GM19452 (cell line): ENCODE measurements around the gene CA11.
A peak's percentile ranks its signal among the peaks of the same experiment; 100 is the strongest.
"Not testable (repeated sequence)": the region's sequence is repeated elsewhere in the genome, so short reads cannot be mapped to it uniquely, and the experiment has no call there.

Source experiments
- ATAC-seq: cut with Tn5 transposase; IDR thresholded peaks from one replicate; pipeline ENCODE4 v1.9.1; 2021; ENCODE audit not compliant: unreplicated experiment

CA11 gene

GRCh38 chr19:48669903-48670668 lies 24.1 kb upstream of the CA11 start:
- no peak for ATAC-seq

- no peak for ATAC-seq
Observed at GRCh38 chr19:48668761-48669160, 22.8 kb upstream of the CA11 start.

GRCh38 chr19:48668332-48668731 lies 22.3 kb upstream of the CA11 start:
- no peak for ATAC-seq

GRCh38 chr19:48665786-48666185 lies 19.8 kb upstream of the CA11 start:
- no peak for ATAC-seq

- ATAC-seq, result no peak
Observed at GRCh38 chr19:48664476-48664875, 18.5 kb upstream of the CA11 start.

GRCh38 chr19:48663667-48664066 lies 17.7 kb upstream of the CA11 start:
- ATAC-seq, result no peak

GRCh38 chr19:48661711-48662090 lies 15.7 kb upstream of the CA11 start:
- no peak for ATAC-seq

GRCh38 chr19:48660852-48661710 lies 15.1 kb upstream of the CA11 start:
- peak; percentile 83 for ATAC-seq

- no peak for ATAC-seq
Observed at GRCh38 chr19:48659768-48660167, 13.8 kb upstream of the CA11 start.

- ATAC-seq, result no peak
Observed at GRCh38 chr19:48658483-48658882, 12.5 kb upstream of the CA11 start.

GRCh38 chr19:48657828-48658227 lies 11.8 kb upstream of the CA11 start:
- not testable (repeated sequence) for ATAC-seq

- ATAC-seq, result no peak
Observed at GRCh38 chr19:48656840-48657474, 11.0 kb upstream of the CA11 start.

- ATAC-seq, result no peak
Observed at GRCh38 chr19:48654299-48655059, 8.5 kb upstream of the CA11 start.

- ATAC-seq, result no peak
Observed at GRCh38 chr19:48651683-48652048, 5.7 kb upstream of the CA11 start.

GRCh38 chr19:48650974-48651682 lies 5.1 kb upstream of the CA11 start:
- no peak for ATAC-seq

GRCh38 chr19:48648134-48648533 lies 2.1 kb upstream of the CA11 start:
- no peak for ATAC-seq

- ATAC-seq, result no peak
Observed at GRCh38 chr19:48646722-48647216, 782 bp upstream of the CA11 start.

GRCh38 chr19:48645620-48646000 lies 377 bp downstream of the CA11 start:
- no peak for ATAC-seq

- ATAC-seq, result no peak
Observed at GRCh38 chr19:48644839-48645619, 958 bp downstream of the CA11 start.

GRCh38 chr19:48644355-48644754 lies 1.6 kb downstream of the CA11 start:
- no peak for ATAC-seq
